A549 (cell line): ENCODE data around the gene PDGFC.

Source experiments
- BCL3 ChIP-seq: fragments of >200 bp; sonication (Bioruptor Twin); formaldehyde crosslinking; IDR thresholded peaks from 3 replicates; pipeline ENCODE4 v1.6.1; 2016
- EP300 ChIP-seq, 2 experiments: fragments of >200 bp; sonication (Bioruptor Twin); formaldehyde crosslinking; IDR thresholded peaks; 2 replicates in 1 of 2; 3 replicates in 1 of 2; pipeline ENCODE4 v1.6.1; 2016 to 2017
- ESRRA ChIP-seq: fragments of 150-350 bp; IDR thresholded peaks from 2 replicates; pipeline ENCODE4 v1.6.1; 2014; ENCODE audit warnings: mild to moderate bottlenecking, low read length, borderline replicate concordance
- FOSL2 ChIP-seq, 2 experiments: fragments of 450-650 bp in 1 of 2; fragments of >200 bp in 1 of 2; sonication (Bioruptor Twin) in 1 of 2; formaldehyde crosslinking; IDR thresholded peaks; 2 replicates each; pipeline versions ENCODE4 v1.5.0 to v1.6.1; 2016 to 2020; ENCODE audit warnings: mild to moderate bottlenecking in 1 of 2, moderate library complexity in 1 of 2
- MAX ChIP-seq: IDR thresholded peaks from 2 replicates; pipeline ENCODE4 v1.6.1; 2012
- MYC ChIP-seq: IDR thresholded peaks from 2 replicates; pipeline ENCODE4 v1.6.1; 2012; ENCODE audit warnings: mild to moderate bottlenecking, inconsistent platforms, low read length, improper control_type of control experiment, borderline replicate concordance
- POLR2A ChIP-seq: IDR thresholded peaks from 2 replicates; pipeline ENCODE4 v1.6.1; 2012; ENCODE audit warnings: mild to moderate bottlenecking, low read length
- POLR2AphosphoS2 ChIP-seq: conservative IDR thresholded peaks from 2 replicates; pipeline ENCODE4 v1.6.1; 2012; ENCODE audit warnings: low read length, improper control_type of control experiment, inconsistent platforms
- TF ChIP-seq, protein P1 (sequence below): fragments of >200 bp; sonication (Bioruptor Twin); formaldehyde crosslinking; IDR thresholded peaks from 3 replicates; pipeline ENCODE4 v1.5.1; 2016
- TF ChIP-seq, protein P2 (sequence below): fragments of 200-600 bp; sonication (generic); IDR thresholded peaks from 2 replicates; pipeline ENCODE4 v1.6.1; 2016; ENCODE audit warnings: antibody characterized with exemption, mild to moderate bottlenecking, moderate library complexity

DNA sequence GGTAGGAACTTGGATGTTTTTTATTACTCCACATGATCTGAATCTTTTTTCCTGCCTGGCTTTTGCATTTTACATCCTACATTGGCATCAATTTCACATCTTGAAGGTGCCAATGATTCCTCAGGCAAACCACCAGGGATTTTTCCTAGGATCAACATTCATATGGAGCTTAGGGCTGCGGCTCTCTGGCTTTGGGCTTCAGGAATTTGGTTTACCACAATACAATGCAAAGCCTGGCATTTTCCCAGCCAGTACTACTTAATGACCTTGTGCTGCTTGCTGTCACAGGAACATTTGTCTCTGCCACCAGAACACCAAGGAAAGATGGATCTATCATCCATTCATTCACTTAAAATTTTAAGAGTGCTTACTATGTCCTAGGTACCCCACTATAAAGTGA lies 180.7 kb downstream of the PDGFC start:
- TF ChIP-seq BCL3: no peak
- no peak for TF ChIP-seq POLR2AphosphoS2
- TF ChIP-seq, protein P1, sequence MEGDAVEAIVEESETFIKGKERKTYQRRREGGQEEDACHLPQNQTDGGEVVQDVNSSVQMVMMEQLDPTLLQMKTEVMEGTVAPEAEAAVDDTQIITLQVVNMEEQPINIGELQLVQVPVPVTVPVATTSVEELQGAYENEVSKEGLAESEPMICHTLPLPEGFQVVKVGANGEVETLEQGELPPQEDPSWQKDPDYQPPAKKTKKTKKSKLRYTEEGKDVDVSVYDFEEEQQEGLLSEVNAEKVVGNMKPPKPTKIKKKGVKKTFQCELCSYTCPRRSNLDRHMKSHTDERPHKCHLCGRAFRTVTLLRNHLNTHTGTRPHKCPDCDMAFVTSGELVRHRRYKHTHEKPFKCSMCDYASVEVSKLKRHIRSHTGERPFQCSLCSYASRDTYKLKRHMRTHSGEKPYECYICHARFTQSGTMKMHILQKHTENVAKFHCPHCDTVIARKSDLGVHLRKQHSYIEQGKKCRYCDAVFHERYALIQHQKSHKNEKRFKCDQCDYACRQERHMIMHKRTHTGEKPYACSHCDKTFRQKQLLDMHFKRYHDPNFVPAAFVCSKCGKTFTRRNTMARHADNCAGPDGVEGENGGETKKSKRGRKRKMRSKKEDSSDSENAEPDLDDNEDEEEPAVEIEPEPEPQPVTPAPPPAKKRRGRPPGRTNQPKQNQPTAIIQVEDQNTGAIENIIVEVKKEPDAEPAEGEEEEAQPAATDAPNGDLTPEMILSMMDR: no peak
- TF ChIP-seq MYC: no peak
- TF ChIP-seq FOSL2 (IDR thresholded peaks at IDR 0.05): no peak
- no peak for TF ChIP-seq FOSL2 (CRISPR knock-in tag; IDR thresholded peaks at IDR 0.05)
- no peak for TF ChIP-seq MAX
- no peak for TF ChIP-seq POLR2A
- TF ChIP-seq, protein P2, sequence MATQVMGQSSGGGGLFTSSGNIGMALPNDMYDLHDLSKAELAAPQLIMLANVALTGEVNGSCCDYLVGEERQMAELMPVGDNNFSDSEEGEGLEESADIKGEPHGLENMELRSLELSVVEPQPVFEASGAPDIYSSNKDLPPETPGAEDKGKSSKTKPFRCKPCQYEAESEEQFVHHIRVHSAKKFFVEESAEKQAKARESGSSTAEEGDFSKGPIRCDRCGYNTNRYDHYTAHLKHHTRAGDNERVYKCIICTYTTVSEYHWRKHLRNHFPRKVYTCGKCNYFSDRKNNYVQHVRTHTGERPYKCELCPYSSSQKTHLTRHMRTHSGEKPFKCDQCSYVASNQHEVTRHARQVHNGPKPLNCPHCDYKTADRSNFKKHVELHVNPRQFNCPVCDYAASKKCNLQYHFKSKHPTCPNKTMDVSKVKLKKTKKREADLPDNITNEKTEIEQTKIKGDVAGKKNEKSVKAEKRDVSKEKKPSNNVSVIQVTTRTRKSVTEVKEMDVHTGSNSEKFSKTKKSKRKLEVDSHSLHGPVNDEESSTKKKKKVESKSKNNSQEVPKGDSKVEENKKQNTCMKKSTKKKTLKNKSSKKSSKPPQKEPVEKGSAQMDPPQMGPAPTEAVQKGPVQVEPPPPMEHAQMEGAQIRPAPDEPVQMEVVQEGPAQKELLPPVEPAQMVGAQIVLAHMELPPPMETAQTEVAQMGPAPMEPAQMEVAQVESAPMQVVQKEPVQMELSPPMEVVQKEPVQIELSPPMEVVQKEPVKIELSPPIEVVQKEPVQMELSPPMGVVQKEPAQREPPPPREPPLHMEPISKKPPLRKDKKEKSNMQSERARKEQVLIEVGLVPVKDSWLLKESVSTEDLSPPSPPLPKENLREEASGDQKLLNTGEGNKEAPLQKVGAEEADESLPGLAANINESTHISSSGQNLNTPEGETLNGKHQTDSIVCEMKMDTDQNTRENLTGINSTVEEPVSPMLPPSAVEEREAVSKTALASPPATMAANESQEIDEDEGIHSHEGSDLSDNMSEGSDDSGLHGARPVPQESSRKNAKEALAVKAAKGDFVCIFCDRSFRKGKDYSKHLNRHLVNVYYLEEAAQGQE: no peak
- no peak for TF ChIP-seq ESRRA
- TF ChIP-seq EP300 (IDR thresholded peaks at IDR 0.05): no peak
